Ishikawa (cell line): Measurements from ENCODE around the gene FRMPD4.

Experiments
- CEBPB ChIP-seq: IDR thresholded peaks from 2 replicates; pipeline ENCODE4 v1.6.1; 2012
- CREB1 ChIP-seq: IDR thresholded peaks from 2 replicates; pipeline ENCODE4 v1.6.1; 2012; ENCODE audit warnings: low read depth
- EGR1 ChIP-seq: IDR thresholded peaks from 2 replicates; pipeline ENCODE4 v1.6.1; 2012
- EP300 ChIP-seq: IDR thresholded peaks from 2 replicates; pipeline ENCODE4 v1.6.1; 2012; ENCODE audit warnings: borderline replicate concordance
- FOXM1 ChIP-seq: IDR thresholded peaks from 2 replicates; pipeline ENCODE4 v1.6.1; 2012; ENCODE audit warnings: low read depth, borderline replicate concordance
- NFIC ChIP-seq: IDR thresholded peaks from 2 replicates; pipeline ENCODE4 v1.6.1; 2012
- RAD21 ChIP-seq: IDR thresholded peaks from 2 replicates; pipeline ENCODE4 v1.6.1; 2012; ENCODE audit warnings: low read depth
- TAF1 ChIP-seq: IDR thresholded peaks from 2 replicates; pipeline ENCODE4 v1.6.1; 2012; ENCODE audit warnings: low read depth, mild to moderate bottlenecking
- TCF12 ChIP-seq: IDR thresholded peaks from 2 replicates; pipeline ENCODE4 v1.6.1; 2012; ENCODE audit warnings: low read depth
- TEAD4 ChIP-seq: IDR thresholded peaks from 2 replicates; pipeline ENCODE4 v1.6.1; 2012
- YY1 ChIP-seq: IDR thresholded peaks from 2 replicates; pipeline ENCODE4 v1.6.1; 2012; ENCODE audit warnings: low read depth
- ZBTB7A ChIP-seq: IDR thresholded peaks from 2 replicates; pipeline ENCODE4 v1.6.1; 2012; ENCODE audit warnings: low read depth
- TF ChIP-seq, protein P1 (sequence below): IDR thresholded peaks from 2 replicates; pipeline ENCODE4 v1.6.1; 2012; ENCODE audit warnings: low read depth, mild to moderate bottlenecking
- TF ChIP-seq, protein P2 (sequence below): IDR thresholded peaks from 2 replicates; pipeline ENCODE4 v1.6.1; 2012
- TF ChIP-seq, protein P3 (sequence below): IDR thresholded peaks from 2 replicates; pipeline ENCODE4 v1.6.1; 2012

FRMPD4 gene

DNA sequence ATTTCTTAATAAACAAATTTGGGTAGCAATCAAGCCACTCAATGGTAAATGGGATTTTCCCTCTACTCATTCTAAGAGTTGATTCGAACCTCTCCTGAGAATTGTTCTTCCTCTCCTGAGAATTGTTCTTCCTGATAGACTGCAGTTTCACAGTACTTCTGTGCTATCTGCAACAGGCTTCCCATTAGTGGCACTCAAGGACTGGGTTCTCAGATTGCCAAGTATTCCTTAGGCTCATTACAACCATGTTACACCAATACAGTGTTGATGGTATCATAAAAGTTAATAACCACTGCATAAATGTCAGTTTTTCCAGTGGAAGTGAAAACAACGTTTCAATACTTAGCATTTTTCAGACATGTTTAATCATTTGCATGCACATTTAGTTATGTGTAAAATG, 201.6 kb downstream of the FRMPD4 start:
- TF ChIP-seq FOXM1 = no peak
- TF ChIP-seq ZBTB7A = no peak
- TF ChIP-seq, protein P1, sequence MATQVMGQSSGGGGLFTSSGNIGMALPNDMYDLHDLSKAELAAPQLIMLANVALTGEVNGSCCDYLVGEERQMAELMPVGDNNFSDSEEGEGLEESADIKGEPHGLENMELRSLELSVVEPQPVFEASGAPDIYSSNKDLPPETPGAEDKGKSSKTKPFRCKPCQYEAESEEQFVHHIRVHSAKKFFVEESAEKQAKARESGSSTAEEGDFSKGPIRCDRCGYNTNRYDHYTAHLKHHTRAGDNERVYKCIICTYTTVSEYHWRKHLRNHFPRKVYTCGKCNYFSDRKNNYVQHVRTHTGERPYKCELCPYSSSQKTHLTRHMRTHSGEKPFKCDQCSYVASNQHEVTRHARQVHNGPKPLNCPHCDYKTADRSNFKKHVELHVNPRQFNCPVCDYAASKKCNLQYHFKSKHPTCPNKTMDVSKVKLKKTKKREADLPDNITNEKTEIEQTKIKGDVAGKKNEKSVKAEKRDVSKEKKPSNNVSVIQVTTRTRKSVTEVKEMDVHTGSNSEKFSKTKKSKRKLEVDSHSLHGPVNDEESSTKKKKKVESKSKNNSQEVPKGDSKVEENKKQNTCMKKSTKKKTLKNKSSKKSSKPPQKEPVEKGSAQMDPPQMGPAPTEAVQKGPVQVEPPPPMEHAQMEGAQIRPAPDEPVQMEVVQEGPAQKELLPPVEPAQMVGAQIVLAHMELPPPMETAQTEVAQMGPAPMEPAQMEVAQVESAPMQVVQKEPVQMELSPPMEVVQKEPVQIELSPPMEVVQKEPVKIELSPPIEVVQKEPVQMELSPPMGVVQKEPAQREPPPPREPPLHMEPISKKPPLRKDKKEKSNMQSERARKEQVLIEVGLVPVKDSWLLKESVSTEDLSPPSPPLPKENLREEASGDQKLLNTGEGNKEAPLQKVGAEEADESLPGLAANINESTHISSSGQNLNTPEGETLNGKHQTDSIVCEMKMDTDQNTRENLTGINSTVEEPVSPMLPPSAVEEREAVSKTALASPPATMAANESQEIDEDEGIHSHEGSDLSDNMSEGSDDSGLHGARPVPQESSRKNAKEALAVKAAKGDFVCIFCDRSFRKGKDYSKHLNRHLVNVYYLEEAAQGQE = no peak
- no peak for TF ChIP-seq TCF12
- TF ChIP-seq NFIC = no peak
- TF ChIP-seq TAF1 = no peak
- TF ChIP-seq, protein P2, sequence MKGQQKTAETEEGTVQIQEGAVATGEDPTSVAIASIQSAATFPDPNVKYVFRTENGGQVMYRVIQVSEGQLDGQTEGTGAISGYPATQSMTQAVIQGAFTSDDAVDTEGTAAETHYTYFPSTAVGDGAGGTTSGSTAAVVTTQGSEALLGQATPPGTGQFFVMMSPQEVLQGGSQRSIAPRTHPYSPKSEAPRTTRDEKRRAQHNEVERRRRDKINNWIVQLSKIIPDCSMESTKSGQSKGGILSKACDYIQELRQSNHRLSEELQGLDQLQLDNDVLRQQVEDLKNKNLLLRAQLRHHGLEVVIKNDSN = no peak

DNA sequence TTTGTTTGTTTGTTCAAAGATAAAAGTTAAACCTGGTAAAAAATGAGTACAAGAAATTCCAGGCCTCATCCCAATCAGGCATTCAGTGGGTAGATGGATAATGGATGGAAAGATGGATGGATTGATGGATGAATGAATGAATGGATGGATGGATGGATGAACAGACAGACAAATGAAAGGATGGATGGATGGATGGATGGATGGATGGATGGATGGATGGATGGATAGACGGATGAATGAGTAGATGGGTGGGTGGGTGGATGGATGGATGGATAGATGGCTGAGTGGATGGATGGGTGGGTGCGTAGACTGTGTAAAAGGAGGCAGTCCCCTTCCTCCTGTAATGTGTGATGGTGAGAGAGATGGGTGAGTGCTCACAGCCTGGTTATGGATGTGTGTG, 206.7 kb downstream of the FRMPD4 start:
- TF ChIP-seq ZBTB7A = no peak
- TF ChIP-seq, protein P1 = no peak
- no peak for TF ChIP-seq RAD21
- TF ChIP-seq EGR1 = no peak
- TF ChIP-seq NFIC = no peak
- TF ChIP-seq FOXM1 = no peak
- TF ChIP-seq, protein P2 = no peak
- TF ChIP-seq TCF12 = no peak
- no peak for TF ChIP-seq CEBPB
- TF ChIP-seq YY1 = no peak
- no peak for TF ChIP-seq EP300

DNA sequence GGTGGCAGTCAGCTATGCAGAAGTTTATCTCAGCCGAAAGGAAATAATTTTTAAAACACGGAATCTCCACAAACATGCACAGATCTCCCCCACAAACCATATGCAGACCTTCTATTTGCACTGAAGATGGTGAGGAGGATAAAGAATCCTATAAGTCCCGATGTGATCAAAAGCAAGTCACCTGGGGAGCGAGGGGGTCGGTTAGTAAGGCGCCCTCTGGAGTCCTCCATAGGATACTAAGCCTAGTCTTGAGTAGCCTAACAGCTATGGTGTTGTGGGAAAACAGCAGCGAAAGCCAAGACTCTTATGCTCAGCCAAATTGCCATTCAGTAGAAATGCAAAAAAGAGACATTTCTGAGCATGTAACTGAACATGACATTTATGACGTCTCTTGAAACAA, 210.9 kb downstream of the FRMPD4 start:
- no peak for TF ChIP-seq CREB1
- TF ChIP-seq YY1 = no peak
- no peak for TF ChIP-seq EP300
- TF ChIP-seq RAD21 = no peak
- no peak for TF ChIP-seq TCF12
- no peak for TF ChIP-seq TEAD4

DNA sequence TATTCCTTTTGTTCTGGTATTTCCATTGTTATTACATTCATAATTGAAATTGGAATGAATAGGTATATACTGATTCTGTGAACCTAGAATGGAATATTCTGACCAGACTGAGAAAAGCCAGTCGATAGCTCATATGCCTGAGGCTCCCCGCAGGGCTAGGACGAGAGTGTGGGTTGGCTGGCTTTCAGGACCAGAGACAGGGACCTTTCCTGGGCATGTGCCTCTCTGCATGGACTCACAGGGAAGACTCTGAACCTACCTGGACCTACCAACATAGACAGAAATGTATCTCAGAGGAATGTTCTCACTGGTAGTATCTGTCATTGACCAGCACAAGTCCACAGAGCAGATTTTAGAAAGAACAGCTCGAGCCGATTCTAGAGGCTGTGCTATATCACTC, 214.6 kb downstream of the FRMPD4 start:
- TF ChIP-seq, protein P1 = peak; percentile 65
- TF ChIP-seq, protein P2 = no peak
- no peak for TF ChIP-seq EGR1

DNA sequence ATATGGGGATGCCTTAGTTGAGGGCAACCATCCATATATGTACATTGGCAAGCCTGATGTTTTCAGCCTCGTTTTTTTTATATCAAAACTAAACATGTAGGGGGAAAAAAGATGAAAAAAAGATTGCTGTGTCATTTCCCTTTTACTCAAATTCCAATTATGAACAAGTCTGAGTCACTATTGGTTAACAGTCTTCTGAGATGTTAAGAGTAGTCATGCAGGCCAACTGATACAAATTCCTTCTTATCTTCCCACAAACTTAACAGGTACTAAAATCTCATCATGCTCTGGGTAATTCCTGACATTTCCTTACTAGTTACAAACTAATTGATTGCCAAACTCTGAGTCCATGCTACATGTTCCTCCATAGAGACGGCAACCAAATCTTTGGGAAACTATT, 222.1 kb downstream of the FRMPD4 start:
- TF ChIP-seq, protein P2 = no peak
- no peak for TF ChIP-seq ZBTB7A
- no peak for TF ChIP-seq TCF12
- no peak for TF ChIP-seq NFIC
- TF ChIP-seq, protein P1 = no peak
- TF ChIP-seq FOXM1 = no peak
- TF ChIP-seq, protein P3, sequence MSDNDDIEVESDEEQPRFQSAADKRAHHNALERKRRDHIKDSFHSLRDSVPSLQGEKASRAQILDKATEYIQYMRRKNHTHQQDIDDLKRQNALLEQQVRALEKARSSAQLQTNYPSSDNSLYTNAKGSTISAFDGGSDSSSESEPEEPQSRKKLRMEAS = no peak
